Measurements from ENCODE around the gene TMC5.

GRCh38 chr16:19503461-19504075, 85.9 kb downstream of the TMC5 start:
- no peak for TF ChIP-seq POLR2A (IDR thresholded peaks at IDR 0.05)
- TF ChIP-seq, protein P1, sequence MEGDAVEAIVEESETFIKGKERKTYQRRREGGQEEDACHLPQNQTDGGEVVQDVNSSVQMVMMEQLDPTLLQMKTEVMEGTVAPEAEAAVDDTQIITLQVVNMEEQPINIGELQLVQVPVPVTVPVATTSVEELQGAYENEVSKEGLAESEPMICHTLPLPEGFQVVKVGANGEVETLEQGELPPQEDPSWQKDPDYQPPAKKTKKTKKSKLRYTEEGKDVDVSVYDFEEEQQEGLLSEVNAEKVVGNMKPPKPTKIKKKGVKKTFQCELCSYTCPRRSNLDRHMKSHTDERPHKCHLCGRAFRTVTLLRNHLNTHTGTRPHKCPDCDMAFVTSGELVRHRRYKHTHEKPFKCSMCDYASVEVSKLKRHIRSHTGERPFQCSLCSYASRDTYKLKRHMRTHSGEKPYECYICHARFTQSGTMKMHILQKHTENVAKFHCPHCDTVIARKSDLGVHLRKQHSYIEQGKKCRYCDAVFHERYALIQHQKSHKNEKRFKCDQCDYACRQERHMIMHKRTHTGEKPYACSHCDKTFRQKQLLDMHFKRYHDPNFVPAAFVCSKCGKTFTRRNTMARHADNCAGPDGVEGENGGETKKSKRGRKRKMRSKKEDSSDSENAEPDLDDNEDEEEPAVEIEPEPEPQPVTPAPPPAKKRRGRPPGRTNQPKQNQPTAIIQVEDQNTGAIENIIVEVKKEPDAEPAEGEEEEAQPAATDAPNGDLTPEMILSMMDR (IDR thresholded peaks at IDR 0.05) = no peak

All from thyroid gland (tissue), 4 donors.